B cell (primary cell): ENCODE results near the gene SNRPD3. TPM values are rescaled to one million over a fixed set of nuclear protein-coding genes. Genes with fewer than 3 reads are reported as not detected.

Source experiments
- ATAC-seq: fragments of 200-7000 bp; cut with Tn5 transposase; one replicate; pipeline ENCODE4 v1.10.0; 2021; ENCODE audit warnings: low read depth, mild to moderate bottlenecking, moderate number of reproducible peaks, moderate library complexity
- CTCF ChIA-PET: fragments of 350-600 bp; sonication (Branson Sonifier 250); formaldehyde crosslinking; loops from one replicate; lab custom pipeline; 2021; ENCODE audit warnings: antibody characterized with exemption, inconsistent platforms; lab: Charles Lee
- POLR2A ChIA-PET: fragments of 350-600 bp; sonication (Branson Sonifier 250); formaldehyde crosslinking; loops from one replicate; lab custom pipeline; 2021; ENCODE audit warnings: antibody characterized with exemption; lab: Charles Lee
- DNase-seq: peaks from one replicate; pipeline ENCODE4 v3.0.0; 2013
- H2AFZ ChIP-seq: 2 replicates; pipeline ENCODE4 v1.6.1; 2012; ENCODE audit warnings: mild to moderate bottlenecking, low read depth, low read length; ENCODE audit not compliant: insufficient read depth, poor library complexity, severe bottlenecking
- H3K27ac ChIP-seq, 2 donors: 1 replicate in 1 of 2; 2 replicates in 1 of 2; pipeline ENCODE4 v1.5.1; 2012 to 2013; ENCODE audit warnings: low read length in 2 of 2, mild to moderate bottlenecking in 2 of 2, moderate library complexity in 1 of 2
- H3K27me3 ChIP-seq, 4 experiments: fragments of 200-600 bp in 1 of 4; sonication (generic) in 1 of 4; replicated peaks in 1 of 4; 1 replicate in 2 of 4; 2 replicates in 2 of 4; pipeline versions ENCODE4 v1.6.1 to v1.7.0; 2013 to 2016; ENCODE audit warnings: low read length in 3 of 4, mild to moderate bottlenecking in 2 of 4, mixed read lengths in 1 of 4, moderate library complexity in 1 of 4; ENCODE audit not compliant: insufficient read depth in 4 of 4, control insufficient read depth in 3 of 4; ENCODE audit errors: control extremely low read depth in 1 of 4
- H3K36me3 ChIP-seq, 2 experiments: replicated peaks in 1 of 2; 1 replicate in 1 of 2; 2 replicates in 1 of 2; pipeline versions ENCODE4 v1.6.1 to v1.7.1; 2013; ENCODE audit warnings: low read length in 1 of 2; ENCODE audit not compliant: insufficient read depth in 2 of 2, control insufficient read depth in 1 of 2; ENCODE audit errors: control extremely low read depth in 1 of 2, extremely low read depth in 1 of 2
- H3K4me1 ChIP-seq, 2 donors: fragments of 200-600 bp in 1 of 2; sonication (generic) in 1 of 2; 1 replicate in 1 of 2; 2 replicates in 1 of 2; pipeline versions ENCODE4 v1.5.1 to v1.6.1; 2013 to 2017; ENCODE audit warnings: low read length in 2 of 2; ENCODE audit not compliant: control insufficient read depth in 2 of 2, insufficient read depth in 2 of 2
- H3K4me2 ChIP-seq: replicated peaks from 2 replicates; pipeline ENCODE3; 2012; ENCODE audit warnings: mild to moderate bottlenecking, low read depth, low read length; ENCODE audit not compliant: poor library complexity, severe bottlenecking
- H3K4me3 ChIP-seq, 5 experiments: fragments of 200-600 bp in 1 of 5; sonication (generic) in 1 of 5; 1 replicate in 3 of 5; 2 replicates in 2 of 5; pipeline versions ENCODE4 v1.5.1 to v1.7.0; 2011 to 2016; ENCODE audit warnings: low read length in 4 of 5, mild to moderate bottlenecking in 4 of 5, low read depth in 2 of 5, control low read depth in 1 of 5, moderate library complexity in 1 of 5; ENCODE audit not compliant: insufficient read depth in 1 of 5; ENCODE audit errors: control extremely low read depth in 1 of 5, extremely low read depth in 1 of 5
- H3K79me2 ChIP-seq: fragments of 200-600 bp; sonication (generic); one replicate; pipeline ENCODE4 v1.6.0; 2016; ENCODE audit warnings: low read length; ENCODE audit not compliant: control insufficient read depth, insufficient read depth
- H3K9ac ChIP-seq: fragments of 200-600 bp; sonication (generic); 2 replicates; pipeline ENCODE4 v1.6.1; 2017; ENCODE audit warnings: mild to moderate bottlenecking, low read length, moderate library complexity
- H3K9me3 ChIP-seq, 3 donors: one replicate each; pipeline versions ENCODE4 v1.6.1 to v1.7.1; 2013; ENCODE audit warnings: low read length in 2 of 3; ENCODE audit not compliant: control insufficient read depth in 2 of 3, insufficient read depth in 1 of 3; ENCODE audit errors: control extremely low read depth in 1 of 3
- H4K20me1 ChIP-seq: 2 replicates; pipeline ENCODE4 v1.6.0; 2012; ENCODE audit warnings: mild to moderate bottlenecking, low read length; ENCODE audit not compliant: insufficient read depth, control insufficient read depth, poor library complexity, severe bottlenecking
- H3K27ac Mint-ChIP-seq: one replicate; pipeline ENCODE4 v1.8.0; 2021; ENCODE audit warnings: mixed read lengths
- H3K27me3 Mint-ChIP-seq: one replicate; pipeline ENCODE4 v1.8.0; 2021; ENCODE audit warnings: mixed read lengths
- H3K4me1 Mint-ChIP-seq: one replicate; pipeline ENCODE4 v1.8.0; 2021; ENCODE audit warnings: mixed read lengths
- H3K4me3 Mint-ChIP-seq: one replicate; pipeline ENCODE4 v1.8.0; 2021; ENCODE audit warnings: mixed read lengths
- H3K9me3 Mint-ChIP-seq: one replicate; pipeline ENCODE4 v1.8.0; 2022; ENCODE audit warnings: mixed read lengths; ENCODE audit not compliant: insufficient read depth
- EZH2 ChIP-seq: IDR thresholded peaks from 2 replicates; pipeline ENCODE4 v1.6.1; 2012; ENCODE audit warnings: borderline replicate concordance, low read depth, mild to moderate bottlenecking, moderate library complexity, low read length; ENCODE audit not compliant: insufficient read depth, poor library complexity, severe bottlenecking
- WGBS: methylation state at CpG from one replicate; pipeline ENCODE4 v1.1.5; 2013; ENCODE audit warnings: missing lambda C conversion rate; ENCODE audit not compliant: insufficient coverage; 5-methylcytosine and 5-hydroxymethylcytosine counted together
- intact Hi-C: fragments of 100-400 bp; cut with micrococcal nuclease; formaldehyde crosslinking; loops from one replicate; pipeline ENCODE4 v1.10.0; 2022
- polyA plus RNA-seq: library from polyadenylated mRNA; depleted of rRNA; stranded (reverse); fragments of >200 nt; gene quantifications from 2 replicates; pipeline ENCODE4 v1.2.3, GENCODE V29; 2012
- total RNA-seq, 2 donors: library from RNA; stranded (reverse); fragments of 120-200 nt in 1 of 2; gene quantifications; 1 replicate in 1 of 2; 2 replicates in 1 of 2; pipeline versions ENCODE4 v1.2.3 to v1.2.4, GENCODE V29; 2013 to 2022
- TF ChIP-seq, protein P1 (sequence below): fragments of 200-600 bp; IDR thresholded peaks from one replicate; pipeline ENCODE4 v1.8.0; 2022; ENCODE audit warnings: antibody characterized with exemption, mild to moderate bottlenecking

The SNRPD3 gene
- total and polyA plus RNA-seq, 2 donors (not counting 1 experiment from before 2014, with no cell fraction given) = 76.7 to 165 TPM

GRCh38 chr22:24580276-24580675, 24.5 kb downstream of the SNRPD3 start:
- CTCF ChIA-PET = no interaction called here
- Histone ChIP-seq H3K36me3 (peaks cover 2 to 3% of the 10 kb centered on the region in 2 experiments), H3K27ac (no peak overlapping the region), H3K4me2 (no peak overlapping the region), H3K4me3 (no peak overlapping the region), H4K20me1 (no peaks in the 10 kb centered on the region), H3K27me3 (no peaks in the 10 kb centered on the region), H3K9me3 (no peaks in the 10 kb centered on the region), H3K79me2 (no peaks in the 10 kb centered on the region), H3K4me1 (no peaks in the 10 kb centered on the region), H3K9ac (no peak overlapping the region), H2AFZ (no peak overlapping the region)
- Mint-ChIP-seq H3K27me3 (no peaks in the 10 kb centered on the region), H3K4me3 (no peak overlapping the region), H3K9me3 (no peaks in the 10 kb centered on the region), H3K4me1 (no peaks in the 10 kb centered on the region), H3K27ac (no peak overlapping the region)
- intact Hi-C loops = no loop called here
- TF ChIP-seq EZH2 = no peak
- TF ChIP-seq, protein P1, sequence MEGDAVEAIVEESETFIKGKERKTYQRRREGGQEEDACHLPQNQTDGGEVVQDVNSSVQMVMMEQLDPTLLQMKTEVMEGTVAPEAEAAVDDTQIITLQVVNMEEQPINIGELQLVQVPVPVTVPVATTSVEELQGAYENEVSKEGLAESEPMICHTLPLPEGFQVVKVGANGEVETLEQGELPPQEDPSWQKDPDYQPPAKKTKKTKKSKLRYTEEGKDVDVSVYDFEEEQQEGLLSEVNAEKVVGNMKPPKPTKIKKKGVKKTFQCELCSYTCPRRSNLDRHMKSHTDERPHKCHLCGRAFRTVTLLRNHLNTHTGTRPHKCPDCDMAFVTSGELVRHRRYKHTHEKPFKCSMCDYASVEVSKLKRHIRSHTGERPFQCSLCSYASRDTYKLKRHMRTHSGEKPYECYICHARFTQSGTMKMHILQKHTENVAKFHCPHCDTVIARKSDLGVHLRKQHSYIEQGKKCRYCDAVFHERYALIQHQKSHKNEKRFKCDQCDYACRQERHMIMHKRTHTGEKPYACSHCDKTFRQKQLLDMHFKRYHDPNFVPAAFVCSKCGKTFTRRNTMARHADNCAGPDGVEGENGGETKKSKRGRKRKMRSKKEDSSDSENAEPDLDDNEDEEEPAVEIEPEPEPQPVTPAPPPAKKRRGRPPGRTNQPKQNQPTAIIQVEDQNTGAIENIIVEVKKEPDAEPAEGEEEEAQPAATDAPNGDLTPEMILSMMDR = no peak
- WGBS = no CpG with 5 or more reads among the region's 2 CpGs
- ATAC-seq (no peak), DNase-seq (no peak)
- POLR2A ChIA-PET = no interaction called here

DNA sequence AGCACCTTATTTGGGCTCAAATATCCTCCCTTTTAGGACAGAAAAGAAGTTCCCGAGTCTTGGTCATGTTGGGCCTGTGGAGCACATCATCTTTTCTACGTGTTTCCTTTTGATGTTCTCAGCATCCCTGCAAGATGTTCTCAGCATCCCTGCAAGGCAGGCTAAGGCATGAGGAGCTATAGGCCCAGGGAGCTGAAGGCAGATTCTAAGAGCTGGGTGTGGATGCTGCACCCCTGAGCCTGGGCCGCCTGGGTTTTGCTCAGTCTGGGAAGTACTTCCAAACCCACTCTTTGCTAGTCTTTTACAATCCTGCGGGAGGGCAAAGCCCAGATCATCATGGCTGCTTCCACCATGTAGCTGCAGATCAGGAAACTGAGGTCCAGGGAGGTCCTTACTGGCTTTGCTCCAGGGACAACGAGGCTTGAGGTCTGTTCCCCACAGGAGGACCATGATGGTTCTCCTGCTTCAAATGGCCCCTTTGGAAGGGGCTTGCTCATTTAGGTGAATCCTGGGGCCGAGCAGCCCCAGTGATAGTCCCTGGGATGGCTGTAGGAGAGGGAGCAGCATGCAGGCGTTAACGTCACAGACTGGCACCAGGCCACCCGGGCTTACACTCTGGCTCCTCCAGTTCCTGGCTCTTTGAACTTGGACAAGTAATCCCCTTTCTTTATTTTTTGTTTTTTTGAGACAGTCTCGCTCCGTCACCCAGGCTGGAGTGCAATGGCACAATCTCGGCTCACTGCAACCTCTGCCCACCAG, 26.4 kb downstream of the SNRPD3 start:
- ATAC-seq = no peak
- no peak overlapping the region for H3K4me2 ChIP-seq
- ChIA-PET CTCF (no interaction called here), POLR2A (interaction anchor here (0.7 kb wide), 1 partner anchor 82 kb away, joined by 3 read pairs; no protein-coding TSS in a partner anchor)
- H2AFZ ChIP-seq = no peak overlapping the region
- intact Hi-C loops = no loop called here
- no peaks in the 10 kb centered on the region for H4K20me1 ChIP-seq
- H3K27ac ChIP-seq = no peak overlapping the region
- H3K79me2 ChIP-seq = no peaks in the 10 kb centered on the region
- no peaks in the 10 kb centered on the region for H3K36me3 ChIP-seq
- H3K27me3 ChIP-seq = no peaks in the 10 kb centered on the region
- no peak for DNase-seq
- TF ChIP-seq, protein P1 = no peak
- no peak for TF ChIP-seq EZH2
- Mint-ChIP-seq H3K9me3 (no peaks in the 10 kb centered on the region), H3K27me3 (no peaks in the 10 kb centered on the region), H3K4me3 (no peak overlapping the region), H3K4me1 (no peaks in the 10 kb centered on the region), H3K27ac (no peak overlapping the region)
- H3K4me3 ChIP-seq = no peak overlapping the region
- H3K4me1 ChIP-seq = no peaks in the 10 kb centered on the region
- no peaks in the 10 kb centered on the region for H3K9me3 ChIP-seq
- WGBS = 96% methylated on average over 10 of the region's 12 CpGs
- H3K9ac ChIP-seq = no peak overlapping the region
